GM23338 (cell line): ENCODE measurements around the gene RHOF.

Experiments
- CREB1 ChIP-seq: fragments of 250-450 bp; sonication (Bioruptor Pico); IDR thresholded peaks from 2 replicates; pipeline ENCODE4 v1.5.0; 2020; ENCODE audit warnings: low read depth, mild to moderate bottlenecking, moderate library complexity
- EZH2phosphoT487 ChIP-seq: fragments of 200-600 bp; sonication (generic); IDR thresholded peaks from one replicate; pipeline ENCODE4 v1.8.1; 2018; ENCODE audit warnings: antibody characterized with exemption; ENCODE audit not compliant: unreplicated experiment
- POLR2AphosphoS5 ChIP-seq: IDR thresholded peaks from 2 replicates; pipeline ENCODE4 v1.6.1; 2016; ENCODE audit warnings: antibody characterized with exemption, low read depth
- REST ChIP-seq: IDR thresholded peaks from one replicate; pipeline ENCODE4 v1.6.1; 2018; ENCODE audit warnings: antibody characterized with exemption; ENCODE audit not compliant: unreplicated experiment
- ZNF462 ChIP-seq: fragments of 250-450 bp; sonication (Bioruptor Pico); IDR thresholded peaks from 2 replicates; pipeline ENCODE4 v1.5.0; 2020; ENCODE audit warnings: mild to moderate bottlenecking, moderate library complexity
- TF ChIP-seq, protein P1 (sequence below), 2 experiments: fragments of 200-600 bp in 1 of 2; sonication (generic) in 1 of 2; conservative IDR thresholded peaks; 2 replicates each; pipeline versions ENCODE4 v1.5.1 to v1.6.1; 2016 to 2017; ENCODE audit warnings: antibody characterized with exemption in 2 of 2, low read depth in 2 of 2, mild to moderate bottlenecking in 2 of 2, moderate library complexity in 1 of 2

DNA sequence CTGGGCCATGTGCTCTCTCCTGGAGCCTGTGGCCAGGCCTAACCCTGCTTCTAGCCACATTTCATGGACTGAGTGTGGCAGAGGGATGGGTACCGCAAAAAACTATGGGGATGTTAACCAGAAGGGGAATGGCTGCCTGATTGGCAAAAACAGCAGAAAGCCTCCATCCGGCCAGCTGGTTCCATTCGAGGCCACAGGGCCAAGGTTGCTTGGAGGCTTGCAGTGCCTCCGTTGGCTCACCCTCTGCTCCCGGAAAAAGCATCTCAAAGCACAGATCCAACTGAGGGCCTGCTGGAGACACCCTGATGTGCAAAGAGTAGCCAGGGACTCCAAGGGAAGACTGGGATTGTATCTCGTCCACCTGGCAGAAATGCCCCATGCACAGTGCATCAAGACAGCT is 64.5 kb downstream of the RHOF start:
- TF ChIP-seq, protein P1, sequence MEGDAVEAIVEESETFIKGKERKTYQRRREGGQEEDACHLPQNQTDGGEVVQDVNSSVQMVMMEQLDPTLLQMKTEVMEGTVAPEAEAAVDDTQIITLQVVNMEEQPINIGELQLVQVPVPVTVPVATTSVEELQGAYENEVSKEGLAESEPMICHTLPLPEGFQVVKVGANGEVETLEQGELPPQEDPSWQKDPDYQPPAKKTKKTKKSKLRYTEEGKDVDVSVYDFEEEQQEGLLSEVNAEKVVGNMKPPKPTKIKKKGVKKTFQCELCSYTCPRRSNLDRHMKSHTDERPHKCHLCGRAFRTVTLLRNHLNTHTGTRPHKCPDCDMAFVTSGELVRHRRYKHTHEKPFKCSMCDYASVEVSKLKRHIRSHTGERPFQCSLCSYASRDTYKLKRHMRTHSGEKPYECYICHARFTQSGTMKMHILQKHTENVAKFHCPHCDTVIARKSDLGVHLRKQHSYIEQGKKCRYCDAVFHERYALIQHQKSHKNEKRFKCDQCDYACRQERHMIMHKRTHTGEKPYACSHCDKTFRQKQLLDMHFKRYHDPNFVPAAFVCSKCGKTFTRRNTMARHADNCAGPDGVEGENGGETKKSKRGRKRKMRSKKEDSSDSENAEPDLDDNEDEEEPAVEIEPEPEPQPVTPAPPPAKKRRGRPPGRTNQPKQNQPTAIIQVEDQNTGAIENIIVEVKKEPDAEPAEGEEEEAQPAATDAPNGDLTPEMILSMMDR (conservative IDR thresholded peaks at IDR 0.05; ENCODE audit: low read depth in 2 of 2), result no peak
- TF ChIP-seq CREB1 (CRISPR knock-in tag), result no peak
- no peak for TF ChIP-seq POLR2AphosphoS5
- TF ChIP-seq EZH2phosphoT487, result no peak
- no peak for TF ChIP-seq REST
- TF ChIP-seq ZNF462 (CRISPR knock-in tag), result no peak
